Stomach smooth muscle (tissue), 2 donors: ENCODE data around the gene SMARCA5.
"Not testable (repeated sequence)": the region's sequence is repeated elsewhere in the genome, so short reads cannot be mapped to it uniquely, and the experiment has no call there.

Source experiments
- H3K27ac ChIP-seq: one replicate; pipeline ENCODE4 v1.7.0; 2013; ENCODE audit warnings: mild to moderate bottlenecking, low read length, inconsistent platforms
- H3K27me3 ChIP-seq, 2 donors: one replicate each; pipeline ENCODE4 v1.7.0; 2013; ENCODE audit warnings: low read length in 2 of 2; ENCODE audit not compliant: insufficient read depth in 2 of 2, control insufficient read depth in 1 of 2
- H3K36me3 ChIP-seq, 2 donors: one replicate each; pipeline ENCODE4 v1.7.0; 2013; ENCODE audit warnings: low read length in 2 of 2; ENCODE audit not compliant: control insufficient read depth in 2 of 2, insufficient read depth in 2 of 2
- H3K4me1 ChIP-seq: one replicate; pipeline ENCODE4 v1.7.0; 2013; ENCODE audit warnings: low read length; ENCODE audit not compliant: control insufficient read depth, insufficient read depth
- H3K4me3 ChIP-seq, 2 donors: one replicate each; pipeline ENCODE4 v1.7.0; 2013; ENCODE audit warnings: low read length in 2 of 2
- H3K9ac ChIP-seq, 2 donors: one replicate each; pipeline ENCODE4 v1.7.0; 2013; ENCODE audit warnings: low read length in 2 of 2, mild to moderate bottlenecking in 1 of 2
- H3K9me3 ChIP-seq, 2 donors: one replicate each; pipeline ENCODE4 v1.7.0; 2013; ENCODE audit warnings: low read length in 2 of 2; ENCODE audit not compliant: control insufficient read depth in 2 of 2
- donor health status: healthy.
- donor health status: Pancreatic carcinoma.

SMARCA5 gene

GRCh38 chr4:143506031-143506430 is 7.5 kb upstream of the SMARCA5 start:
- Histone ChIP-seq H3K36me3 (no peaks in the 10 kb centered on the region), H3K27me3 (no peaks in the 10 kb centered on the region), H3K4me1 (no peaks in the 10 kb centered on the region), H3K4me3 (no peak overlapping the region), H3K27ac (no peak overlapping the region), H3K9ac (no peak overlapping the region), H3K9me3 (no peaks in the 10 kb centered on the region)

GRCh38 chr4:143511906-143512305 is 1.6 kb upstream of the SMARCA5 start:
- Histone ChIP-seq H3K4me3 (no peak overlapping the region), H3K9ac (no peak overlapping the region), H3K27me3 (no peaks in the 10 kb centered on the region), H3K9me3 (no peaks in the 10 kb centered on the region), H3K4me1 (peaks cover 5% of the 10 kb centered on the region), H3K27ac (no peak overlapping the region), H3K36me3 (no peaks in the 10 kb centered on the region)

- H3K4me1 ChIP-seq = peaks cover 5% of the 10 kb centered on the region
- no peaks in the 10 kb centered on the region for H3K9me3 ChIP-seq
- no peaks in the 10 kb centered on the region for H3K27me3 ChIP-seq
- H3K36me3 ChIP-seq = peaks cover 0 to 7% of the 10 kb centered on the region in 2 donors
- H3K27ac ChIP-seq = peak overlapping the region; percentile 95
- H3K9ac ChIP-seq = peak overlapping the region; percentile 80 to 94
- peak overlapping the region; percentile 84 to 92 for H3K4me3 ChIP-seq
Measured at GRCh38 chr4:143512978-143513313, 556 bp upstream of the SMARCA5 start.

GRCh38 chr4:143514169-143514495 is 630 bp downstream of the SMARCA5 start:
- peak overlapping the region; percentile 95 for H3K27ac ChIP-seq
- H3K4me1 ChIP-seq = peaks cover 5% of the 10 kb centered on the region
- H3K9ac ChIP-seq = peak overlapping the region; percentile 80 to 94

GRCh38 chr4:143514497-143514896 is 995 bp downstream of the SMARCA5 start:
- Histone ChIP-seq H3K4me1 (peaks cover 5% of the 10 kb centered on the region), H3K27ac (peak overlapping the region; percentile 95), H3K27me3 (no peaks in the 10 kb centered on the region), H3K9me3 (no peaks in the 10 kb centered on the region), H3K36me3 (peaks cover 0 to 9% of the 10 kb centered on the region in 2 donors), H3K4me3 (peak overlapping the region; percentile 84 to 92), H3K9ac (peak overlapping the region; percentile 80 to 94)

More at GRCh38 chr4:143514169-143514495, 630 bp downstream of the SMARCA5 start:
- Histone ChIP-seq H3K27me3 (no peaks in the 10 kb centered on the region), H3K9me3 (no peaks in the 10 kb centered on the region), H3K4me3 (peak overlapping the region; percentile 84 to 92), H3K36me3 (peaks cover 0 to 8% of the 10 kb centered on the region in 2 donors)

- H3K36me3 ChIP-seq = peaks cover 0 to 11% of the 10 kb centered on the region in 2 donors
- peak overlapping the region; percentile 84 to 92 for H3K4me3 ChIP-seq
- no peaks in the 10 kb centered on the region for H3K9me3 ChIP-seq
- H3K9ac ChIP-seq = peak overlapping the region; percentile 80 to 94
- peaks cover 5% of the 10 kb centered on the region for H3K4me1 ChIP-seq
- H3K27ac ChIP-seq = peak overlapping the region; percentile 95
- H3K27me3 ChIP-seq = no peaks in the 10 kb centered on the region
Measured at GRCh38 chr4:143514901-143515300, 1.4 kb downstream of the SMARCA5 start.

- peaks cover 2 to 11% of the 10 kb centered on the region in 2 donors for H3K36me3 ChIP-seq
- no peak overlapping the region for H3K27ac ChIP-seq
- H3K27me3 ChIP-seq = no peaks in the 10 kb centered on the region
- H3K4me1 ChIP-seq = peaks cover 5% of the 10 kb centered on the region
- no peaks in the 10 kb centered on the region for H3K9me3 ChIP-seq
- H3K9ac ChIP-seq = peak overlapping the region in 1 of 2 donors; percentile 80
- H3K4me3 ChIP-seq = peak overlapping the region; percentile 40 to 84
Measured at GRCh38 chr4:143515905-143516304, 2.4 kb downstream of the SMARCA5 start.

GRCh38 chr4:143517764-143518163 is 4.3 kb downstream of the SMARCA5 start:
- Histone ChIP-seq H3K4me1 (peaks cover 5% of the 10 kb centered on the region), H3K27me3 (no peaks in the 10 kb centered on the region), H3K9ac (no peak overlapping the region), H3K36me3 (peaks cover 2 to 16% of the 10 kb centered on the region in 2 donors), H3K4me3 (peak overlapping the region in 1 of 2 donors; percentile 17), H3K27ac (no peak overlapping the region), H3K9me3 (no peaks in the 10 kb centered on the region)

GRCh38 chr4:143524211-143524610 is 10.7 kb downstream of the SMARCA5 start:
- H3K27ac ChIP-seq = no peak overlapping the region
- no peaks in the 10 kb centered on the region for H3K9me3 ChIP-seq
- no peaks in the 10 kb centered on the region for H3K27me3 ChIP-seq
- no peak overlapping the region for H3K4me3 ChIP-seq
- H3K36me3 ChIP-seq = peaks cover 13 to 30% of the 10 kb centered on the region in 2 donors
- no peak overlapping the region for H3K9ac ChIP-seq
- no peaks in the 10 kb centered on the region for H3K4me1 ChIP-seq

- not testable (repeated sequence) for H3K4me1 ChIP-seq, H3K4me3 ChIP-seq, H3K27ac ChIP-seq, H3K9me3 ChIP-seq, H3K9ac ChIP-seq, H3K27me3 ChIP-seq
- peaks cover 18 to 47% of the 10 kb centered on the region in 2 donors for H3K36me3 ChIP-seq
Measured at GRCh38 chr4:143528046-143528445, 14.5 kb downstream of the SMARCA5 start.

- Histone ChIP-seq H3K9me3 (no peaks in the 10 kb centered on the region), H3K27ac (no peak overlapping the region), H3K4me1 (no peaks in the 10 kb centered on the region), H3K36me3 (peaks cover 32 to 57% of the 10 kb centered on the region in 2 donors), H3K9ac (no peak overlapping the region), H3K27me3 (no peaks in the 10 kb centered on the region), H3K4me3 (no peak overlapping the region)
Measured at GRCh38 chr4:143531380-143531779, 17.9 kb downstream of the SMARCA5 start.
